OCI-M2 (cell line): ENCODE data around the gene PDE12.

Experiments
- DNase-seq: peaks from one replicate; lab custom pipeline; 2025; ENCODE audit not compliant: unreplicated experiment; lab: John Stamatoyannopoulos, UW

The PDE12 gene, protein sequence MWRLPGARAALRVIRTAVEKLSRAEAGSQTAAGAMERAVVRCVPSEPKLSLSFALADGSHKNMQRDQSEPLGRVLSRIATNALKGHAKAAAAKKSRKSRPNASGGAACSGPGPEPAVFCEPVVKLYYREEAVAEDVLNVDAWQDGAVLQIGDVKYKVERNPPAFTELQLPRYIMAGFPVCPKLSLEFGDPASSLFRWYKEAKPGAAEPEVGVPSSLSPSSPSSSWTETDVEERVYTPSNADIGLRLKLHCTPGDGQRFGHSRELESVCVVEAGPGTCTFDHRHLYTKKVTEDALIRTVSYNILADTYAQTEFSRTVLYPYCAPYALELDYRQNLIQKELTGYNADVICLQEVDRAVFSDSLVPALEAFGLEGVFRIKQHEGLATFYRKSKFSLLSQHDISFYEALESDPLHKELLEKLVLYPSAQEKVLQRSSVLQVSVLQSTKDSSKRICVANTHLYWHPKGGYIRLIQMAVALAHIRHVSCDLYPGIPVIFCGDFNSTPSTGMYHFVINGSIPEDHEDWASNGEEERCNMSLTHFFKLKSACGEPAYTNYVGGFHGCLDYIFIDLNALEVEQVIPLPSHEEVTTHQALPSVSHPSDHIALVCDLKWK

DNA sequence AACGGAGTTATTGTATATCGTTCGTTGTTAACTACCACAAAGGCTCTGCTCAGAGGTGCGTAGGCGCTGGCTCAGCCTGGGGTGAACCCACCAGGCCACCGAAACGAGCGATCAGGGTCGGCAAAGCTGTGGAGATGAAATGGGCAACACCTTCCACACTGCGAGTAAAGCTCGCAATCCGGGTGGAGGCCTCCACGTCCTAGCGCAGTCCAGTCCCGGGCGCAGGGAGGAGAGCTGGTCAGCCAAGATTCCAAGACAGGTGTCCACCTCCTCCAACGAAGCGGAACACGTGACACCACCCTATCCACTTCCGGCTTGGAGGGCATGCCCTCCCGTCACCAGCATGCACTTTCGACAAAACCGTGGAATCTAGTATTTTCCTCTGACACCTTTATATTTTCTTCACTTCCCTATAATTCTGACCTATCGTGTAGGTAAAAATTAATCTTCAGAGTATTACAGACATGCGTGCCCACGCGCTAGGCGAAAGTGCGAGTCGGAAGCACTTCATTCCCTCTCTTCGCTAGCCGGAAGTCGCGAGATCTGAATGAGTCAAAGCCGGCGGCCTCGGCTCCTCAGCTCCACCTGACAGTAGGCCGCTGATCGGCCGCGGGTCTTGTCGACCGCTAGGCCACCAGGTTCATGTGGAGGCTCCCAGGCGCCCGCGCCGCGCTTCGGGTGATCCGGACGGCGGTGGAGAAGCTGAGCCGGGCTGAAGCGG is at the start of gene PDE12:
TSS of gene PDE12 (plus strand) at position 537 of the 721 bp plus-strand sequence. CDS start at position 643, 106 bp downstream.
- peak; percentile 59 for DNase-seq

DNA sequence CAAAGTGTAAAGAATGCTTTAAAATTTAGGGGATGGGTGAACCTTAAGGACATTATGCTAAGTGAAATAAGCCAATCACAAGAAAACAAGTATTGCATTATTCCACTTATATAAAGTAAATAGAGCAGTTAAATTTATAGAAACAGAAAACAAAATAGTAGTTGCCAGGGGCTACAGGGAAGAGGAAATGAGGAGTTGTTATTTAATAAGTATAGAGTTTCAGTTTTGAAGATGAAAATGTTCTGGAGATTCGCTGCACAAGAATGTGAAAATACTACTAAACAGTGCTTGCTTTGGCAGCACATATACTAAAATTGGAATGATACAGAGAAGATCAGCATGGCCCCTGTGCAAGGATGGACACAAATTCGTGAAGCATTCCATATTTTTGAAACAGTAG is 43.9 kb upstream of the PDE12 start:
- DNase-seq, result no peak

DNA sequence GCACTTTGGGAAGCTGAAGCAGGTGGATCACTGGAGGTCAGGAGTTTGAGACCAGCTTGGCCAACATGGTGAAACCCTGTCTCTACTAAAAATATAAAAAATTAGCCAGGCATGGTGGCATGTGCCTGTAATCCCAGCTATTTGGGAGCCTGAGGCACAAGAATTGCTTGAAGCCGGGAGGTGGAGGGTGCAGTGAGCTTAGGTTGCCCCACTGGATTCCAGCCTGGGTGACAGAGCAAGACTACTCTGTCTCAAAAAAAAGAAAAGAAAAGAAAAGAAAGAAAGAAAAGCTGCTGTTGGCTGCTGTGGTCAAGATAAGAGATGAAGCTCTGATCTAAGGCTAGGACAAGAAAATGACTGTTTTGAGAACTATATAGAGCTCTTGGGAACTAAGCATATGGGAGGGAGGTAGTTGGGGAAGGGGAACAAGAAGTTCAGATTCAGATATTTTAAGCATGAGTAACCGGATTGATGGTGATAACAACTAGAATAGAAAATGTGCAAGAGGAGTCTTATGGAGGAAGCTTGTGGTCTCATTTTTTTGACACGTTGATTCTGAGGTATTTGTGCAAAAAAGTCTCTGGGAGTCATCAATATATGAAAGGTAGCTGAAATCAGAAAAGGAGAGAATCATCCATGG is 37.7 kb upstream of the PDE12 start:
- no peak for DNase-seq

DNA sequence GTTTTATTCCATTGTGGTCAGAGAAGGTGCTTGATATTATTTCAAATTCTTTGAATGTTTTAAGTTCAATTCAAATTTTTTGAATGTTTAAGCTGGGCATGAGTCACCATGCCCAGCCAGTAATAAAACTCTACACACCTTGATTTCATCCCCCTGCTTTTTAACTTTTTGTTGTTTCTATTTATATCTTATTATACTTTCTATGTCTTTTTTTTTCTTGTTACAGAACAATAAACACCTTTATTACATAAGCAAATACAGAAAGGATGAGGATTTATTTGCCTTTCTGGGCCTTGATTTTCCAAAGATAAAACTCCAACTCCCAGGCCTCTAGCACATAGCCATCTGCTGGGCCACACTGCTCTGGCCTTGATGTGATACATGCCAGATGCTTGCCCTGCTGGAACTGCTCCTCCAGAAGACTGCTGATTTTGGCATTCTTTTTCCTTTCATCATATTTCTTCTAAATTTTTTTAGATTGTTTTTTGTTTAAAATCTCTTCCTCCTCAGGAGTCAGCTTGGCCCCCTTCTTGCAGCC is 25.9 kb upstream of the PDE12 start:
- no peak for DNase-seq

DNA sequence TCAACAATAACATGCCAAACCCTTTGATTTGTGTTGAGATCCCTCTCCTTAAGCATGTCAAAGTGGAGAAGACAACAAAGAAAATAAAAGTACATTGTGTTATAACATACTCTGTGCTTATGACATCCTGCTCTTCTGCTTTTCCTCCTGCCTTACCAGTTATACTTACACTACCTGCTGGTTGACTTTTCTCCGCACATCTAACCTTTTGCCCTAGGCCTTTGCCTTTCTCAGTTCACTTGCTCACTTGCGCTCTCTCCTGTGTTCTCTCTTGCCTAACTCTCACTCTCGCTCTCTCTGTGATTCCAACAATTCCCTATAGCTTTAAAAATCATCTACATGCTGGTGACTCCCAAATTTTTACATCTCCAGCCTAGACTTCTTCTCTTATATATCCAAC is 17.6 kb upstream of the PDE12 start:
- no peak for DNase-seq

DNA sequence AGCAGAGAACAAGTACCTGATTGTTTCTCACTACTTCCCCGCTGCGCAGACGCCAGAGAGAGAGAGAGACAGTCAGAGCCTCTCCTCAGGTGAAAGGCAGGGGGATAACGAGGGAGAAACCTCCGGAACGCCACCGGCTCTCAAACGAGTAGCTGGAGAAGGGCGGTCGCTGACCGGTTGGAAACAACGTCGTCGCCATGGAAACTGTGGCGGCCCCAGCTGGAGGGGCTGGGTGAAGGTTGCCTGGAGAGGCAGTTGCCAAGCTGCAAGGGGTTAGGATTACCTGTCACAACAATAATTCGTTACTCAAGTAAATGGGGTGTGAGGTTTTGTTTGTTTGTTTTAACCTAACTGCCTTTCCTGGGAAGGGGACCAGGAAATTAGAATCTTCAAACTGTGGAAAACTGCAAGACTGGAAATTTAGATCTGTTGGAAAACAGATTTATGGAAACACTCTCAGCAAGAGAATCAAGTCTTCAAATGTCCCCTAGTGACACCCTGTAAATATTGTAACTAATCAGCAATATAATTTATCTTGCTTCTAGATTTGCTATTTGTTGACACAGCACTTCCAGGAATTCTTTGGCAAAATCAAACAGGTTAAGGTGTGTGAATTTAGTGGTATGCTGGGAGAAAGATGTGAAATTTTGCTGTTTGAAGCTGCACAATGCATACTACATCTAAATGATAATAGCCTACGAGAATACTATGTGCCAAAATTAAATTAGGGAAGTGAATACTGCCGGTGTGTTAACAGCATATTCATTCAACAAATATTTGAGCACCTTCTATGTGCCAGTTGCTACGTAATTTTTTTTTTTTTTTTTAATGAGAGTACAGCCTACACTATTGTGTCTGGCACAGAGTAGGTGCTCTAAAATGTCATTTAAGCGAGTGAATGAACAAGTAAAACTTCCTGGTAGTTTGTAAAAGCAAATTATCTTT is 11.6 kb upstream of the PDE12 start, which contains the start of gene DNAH12:
TSS of gene DNAH12 (minus strand) at position 164 of the 945 bp plus-strand sequence. CDS start 1,474 bp downstream, outside the sequence.
- no peak for DNase-seq

DNA sequence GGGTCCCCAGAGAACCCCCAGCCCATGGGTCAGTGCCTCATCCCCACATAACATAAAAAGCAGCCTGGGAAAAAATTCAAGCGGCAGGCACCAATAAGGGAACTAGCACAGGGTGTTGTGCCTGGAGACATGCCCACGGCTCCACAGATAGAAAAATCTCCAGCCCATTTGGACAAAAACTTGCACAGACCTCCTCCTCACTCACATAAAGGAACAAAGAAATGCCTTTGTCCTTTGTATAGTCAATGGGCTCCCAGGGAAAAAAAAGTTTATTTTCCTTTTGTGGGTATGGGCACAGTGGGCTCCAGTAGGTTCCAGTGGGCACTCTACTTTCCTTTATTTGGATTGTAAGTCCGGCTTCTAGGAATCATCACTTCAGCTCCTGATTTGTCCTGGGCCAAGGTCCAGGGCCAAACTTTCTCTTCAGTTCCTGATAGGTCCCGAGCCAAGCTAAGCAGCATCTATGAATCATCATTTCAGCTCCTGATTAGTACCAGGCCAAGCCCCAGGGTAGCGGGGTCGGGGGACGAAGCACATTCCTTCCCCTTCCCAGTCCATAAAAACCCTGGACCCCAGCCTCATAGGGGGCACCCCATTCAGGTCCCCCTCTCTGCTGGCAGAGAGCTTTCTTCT is 10.3 kb upstream of the PDE12 start:
- DNase-seq, result no peak

DNA sequence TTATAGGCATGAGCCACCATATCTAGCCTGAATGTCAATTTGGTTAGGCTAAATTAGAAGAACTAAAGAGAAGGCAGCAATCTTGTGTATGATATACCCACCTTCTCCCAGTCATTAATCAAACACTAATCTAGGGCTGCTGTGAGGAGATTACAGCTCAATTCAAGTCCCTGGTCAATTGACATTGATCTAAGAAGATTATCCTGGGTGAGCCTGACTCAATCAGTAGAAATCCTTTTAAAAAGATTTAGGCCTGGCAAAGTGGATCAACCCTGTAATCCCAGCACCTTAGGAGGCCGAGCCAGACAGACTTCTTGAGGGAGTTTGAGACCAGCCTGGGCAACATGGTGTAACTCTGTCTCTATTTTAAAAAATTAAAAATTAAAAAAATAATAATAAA is 9.5 kb upstream of the PDE12 start:
- no peak for DNase-seq

DNA sequence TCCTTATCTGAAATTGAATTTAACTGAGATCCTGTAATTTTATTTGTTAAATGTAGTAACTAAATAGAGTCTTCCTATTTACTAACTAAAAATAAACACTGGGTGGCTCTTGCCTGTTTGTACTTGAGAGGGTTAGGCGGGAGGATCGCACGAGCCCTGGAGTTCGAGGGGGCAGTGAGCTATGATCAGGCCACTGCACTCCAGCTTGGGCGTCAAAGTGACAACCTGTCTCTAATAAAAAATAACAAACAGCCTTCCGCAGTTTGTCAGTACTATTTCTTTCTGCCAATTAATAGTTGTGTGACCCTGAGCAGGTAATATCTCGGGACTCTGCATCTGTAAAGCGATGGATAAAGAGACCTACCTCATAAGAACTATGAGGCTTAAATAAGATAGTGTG is 768 bp upstream of the PDE12 start:
- DNase-seq, result no peak

DNA sequence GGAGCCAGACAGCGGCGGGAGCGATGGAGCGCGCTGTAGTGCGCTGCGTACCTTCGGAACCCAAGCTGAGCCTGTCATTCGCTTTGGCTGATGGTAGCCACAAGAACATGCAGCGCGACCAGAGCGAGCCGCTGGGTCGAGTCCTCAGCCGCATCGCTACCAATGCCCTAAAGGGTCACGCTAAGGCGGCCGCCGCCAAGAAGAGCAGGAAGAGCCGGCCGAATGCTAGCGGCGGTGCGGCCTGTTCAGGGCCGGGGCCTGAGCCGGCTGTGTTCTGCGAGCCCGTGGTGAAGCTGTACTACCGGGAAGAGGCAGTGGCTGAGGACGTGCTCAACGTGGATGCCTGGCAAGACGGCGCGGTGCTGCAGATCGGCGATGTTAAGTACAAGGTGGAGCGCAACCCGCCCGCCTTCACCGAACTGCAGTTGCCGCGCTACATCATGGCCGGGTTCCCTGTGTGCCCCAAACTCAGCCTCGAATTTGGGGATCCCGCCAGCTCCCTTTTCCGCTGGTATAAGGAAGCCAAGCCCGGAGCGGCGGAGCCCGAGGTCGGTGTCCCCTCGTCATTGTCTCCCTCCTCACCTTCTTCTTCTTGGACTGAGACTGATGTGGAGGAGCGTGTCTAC is 498 bp downstream of the PDE12 start:
- no peak for DNase-seq

DNA sequence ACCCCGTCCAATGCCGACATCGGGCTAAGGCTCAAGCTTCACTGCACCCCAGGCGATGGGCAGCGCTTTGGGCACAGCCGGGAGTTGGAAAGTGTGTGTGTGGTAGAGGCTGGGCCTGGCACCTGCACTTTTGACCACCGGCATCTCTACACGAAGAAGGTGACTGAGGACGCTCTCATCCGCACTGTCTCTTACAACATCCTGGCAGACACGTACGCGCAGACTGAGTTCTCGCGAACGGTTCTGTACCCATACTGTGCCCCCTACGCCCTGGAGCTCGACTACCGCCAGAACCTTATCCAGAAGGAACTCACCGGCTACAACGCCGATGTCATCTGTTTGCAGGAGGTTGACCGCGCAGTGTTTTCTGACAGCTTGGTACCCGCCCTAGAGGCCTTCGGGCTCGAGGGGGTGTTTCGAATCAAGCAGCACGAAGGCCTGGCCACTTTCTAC is 1.0 kb downstream of the PDE12 start:
- no peak for DNase-seq

DNA sequence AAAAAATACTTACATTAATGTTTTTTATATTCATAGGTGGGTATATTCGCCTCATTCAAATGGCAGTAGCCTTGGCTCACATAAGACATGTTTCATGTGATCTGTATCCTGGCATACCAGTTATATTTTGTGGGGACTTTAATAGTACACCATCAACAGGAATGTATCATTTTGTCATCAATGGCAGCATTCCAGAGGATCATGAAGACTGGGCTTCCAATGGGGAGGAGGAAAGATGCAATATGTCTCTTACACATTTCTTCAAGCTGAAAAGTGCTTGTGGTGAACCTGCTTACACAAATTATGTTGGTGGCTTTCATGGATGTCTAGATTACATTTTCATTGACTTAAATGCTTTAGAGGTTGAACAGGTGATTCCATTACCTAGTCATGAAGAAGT is 3.5 kb downstream of the PDE12 start:
- no peak for DNase-seq

DNA sequence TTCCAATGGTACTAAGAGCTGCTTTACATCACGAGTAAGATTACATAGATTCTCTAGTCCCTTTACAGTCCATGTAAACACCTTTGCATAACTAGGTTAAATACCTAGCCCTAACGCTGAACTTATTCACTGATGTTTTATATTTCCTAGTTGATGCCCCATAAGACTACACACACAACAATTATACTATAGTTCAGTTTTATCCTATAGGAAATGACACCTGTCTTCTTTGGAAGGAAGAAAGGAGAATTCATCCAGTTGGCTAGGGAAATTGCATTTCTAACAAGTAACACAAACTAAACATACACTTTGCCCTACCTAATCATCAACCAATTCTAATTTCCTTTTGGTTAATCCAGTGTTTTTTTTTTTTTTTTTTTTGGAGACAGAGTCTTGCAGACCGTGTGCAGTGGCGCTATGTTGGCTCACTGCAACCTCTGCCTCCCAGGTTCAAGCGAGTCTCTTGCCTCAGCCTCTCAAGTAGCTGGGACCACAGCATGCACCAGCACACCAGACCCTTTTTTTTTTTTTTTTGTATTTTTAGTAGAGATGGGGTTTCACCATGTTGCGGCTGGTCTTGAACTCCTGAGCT is 13.9 kb downstream of the PDE12 start:
- DNase-seq, result no peak

DNA sequence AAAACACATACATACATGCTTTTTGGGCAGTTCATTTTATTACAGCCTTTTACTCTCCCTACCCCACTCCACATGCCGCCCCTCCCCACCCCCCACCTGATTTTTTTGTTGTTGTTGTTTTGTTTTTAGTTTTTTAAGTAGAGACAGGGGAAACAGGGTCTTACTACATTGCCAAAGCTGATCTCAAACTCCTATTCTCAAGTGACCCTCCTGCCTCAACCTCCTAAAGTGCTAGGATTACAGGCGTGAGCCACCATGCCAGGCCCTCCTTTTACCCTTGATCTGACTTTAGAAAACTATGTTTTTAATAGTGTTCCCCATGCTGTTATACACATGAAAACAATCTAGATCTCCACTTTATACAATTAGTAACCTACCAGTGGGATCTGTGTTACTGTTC is 14.8 kb downstream of the PDE12 start:
- no peak for DNase-seq

DNA sequence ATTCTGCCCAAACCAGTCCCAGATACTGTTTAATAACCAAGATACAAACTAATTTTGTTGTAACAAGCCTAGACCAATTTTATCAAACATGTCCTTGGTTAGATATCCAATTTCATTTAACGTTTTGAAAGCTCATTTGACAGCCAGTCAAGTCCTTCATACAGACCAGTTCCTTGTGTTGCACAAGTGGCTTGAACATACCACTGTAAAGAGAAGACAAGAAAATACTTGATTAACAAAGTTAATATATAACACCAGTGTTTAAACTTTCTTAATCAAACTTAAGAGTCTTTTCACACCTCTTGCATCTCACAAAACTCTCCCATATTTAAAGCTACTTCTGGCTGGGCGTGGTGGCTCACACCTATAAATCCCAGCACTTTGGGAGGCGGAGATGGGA is 16.0 kb downstream of the PDE12 start:
- no peak for DNase-seq

DNA sequence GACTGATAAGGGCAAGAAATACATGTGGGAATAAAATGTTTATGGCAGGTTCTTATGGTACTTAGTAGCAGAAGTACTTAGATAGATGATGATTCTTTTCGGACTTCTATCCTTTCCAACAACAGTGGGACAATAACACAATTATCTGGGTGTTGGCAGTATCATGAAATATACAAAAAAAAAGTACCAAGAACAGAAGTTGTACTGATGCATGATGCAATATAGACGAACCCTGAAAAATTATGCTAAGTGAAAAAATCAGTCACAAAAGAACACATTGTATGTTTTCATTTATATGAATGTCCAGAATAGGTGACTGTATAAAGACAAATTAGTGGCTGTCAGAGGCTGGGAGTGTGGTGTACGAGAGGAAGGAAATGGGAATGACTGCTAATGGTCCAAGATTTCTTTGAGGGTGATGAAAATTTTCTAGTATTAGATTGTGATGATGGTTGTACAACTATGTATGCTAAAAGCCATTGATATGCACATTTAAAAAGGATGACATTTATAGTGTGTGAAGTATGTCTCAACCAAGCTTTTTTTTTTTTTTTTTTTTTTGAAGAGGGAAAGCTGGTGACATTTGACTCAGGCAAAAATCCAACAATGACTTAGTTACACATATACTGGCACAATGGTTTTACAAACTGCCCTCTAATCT is 20.0 kb downstream of the PDE12 start:
- no peak for DNase-seq

DNA sequence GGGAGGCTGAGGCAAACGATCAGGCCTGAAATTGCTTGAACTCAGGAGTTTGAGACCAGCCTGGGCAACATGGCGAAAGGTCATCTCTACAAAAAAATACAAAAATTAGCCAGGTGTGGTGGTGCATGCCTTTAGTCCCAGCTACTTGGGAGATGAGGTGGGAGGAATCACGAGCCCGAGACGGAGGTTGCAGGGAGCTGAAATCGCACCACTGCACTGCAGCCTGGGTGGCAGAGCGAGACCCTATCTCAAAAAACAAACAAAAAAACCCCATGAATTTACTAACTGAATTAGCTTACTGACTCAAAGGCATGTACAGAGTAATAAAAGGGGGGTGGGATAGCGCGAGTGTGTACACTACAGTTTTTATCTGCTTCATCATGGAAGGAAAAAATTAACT is 21.7 kb downstream of the PDE12 start:
- no peak for DNase-seq

DNA sequence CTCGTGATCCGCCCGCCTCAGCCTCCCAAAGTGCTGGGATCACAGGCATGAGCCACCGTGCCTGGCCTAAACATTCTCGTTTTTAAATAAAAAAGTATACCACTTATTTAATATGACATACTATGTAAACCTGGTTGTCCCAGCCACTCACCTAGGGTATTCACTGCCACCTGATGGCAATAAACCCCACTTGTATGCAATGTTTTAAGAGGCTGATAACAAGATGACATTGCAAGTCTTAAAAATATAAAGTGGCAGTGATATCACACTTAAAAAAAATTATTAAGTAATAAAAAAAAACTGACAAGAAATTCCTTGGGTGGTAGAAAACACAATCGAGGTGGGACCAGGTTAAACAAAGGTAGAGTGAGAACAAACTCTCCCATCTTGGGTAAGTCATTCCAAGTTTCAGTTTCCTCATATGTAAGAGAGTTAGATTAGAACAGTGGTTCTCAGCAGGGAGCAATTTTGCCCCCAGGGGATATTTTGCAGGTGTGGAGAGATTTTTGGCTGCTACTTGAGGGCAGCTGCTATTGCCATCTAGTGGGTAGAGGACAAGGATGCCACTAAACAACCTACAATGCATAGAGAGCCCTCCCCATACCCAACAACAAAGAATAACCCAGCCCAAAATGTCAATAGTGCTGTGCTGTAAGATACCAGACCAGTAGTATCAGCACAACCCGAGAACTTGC is 26.5 kb downstream of the PDE12 start:
- no peak for DNase-seq
